HG03280 (cell line): Measurements from ENCODE around the gene IGSF9B.

Experiments used
- ATAC-seq: cut with Tn5 transposase; IDR thresholded peaks from one replicate; pipeline ENCODE4 v1.9.1; 2021; ENCODE audit warnings: mild to moderate bottlenecking, moderate library complexity; ENCODE audit not compliant: unreplicated experiment

Gene IGSF9B

DNA sequence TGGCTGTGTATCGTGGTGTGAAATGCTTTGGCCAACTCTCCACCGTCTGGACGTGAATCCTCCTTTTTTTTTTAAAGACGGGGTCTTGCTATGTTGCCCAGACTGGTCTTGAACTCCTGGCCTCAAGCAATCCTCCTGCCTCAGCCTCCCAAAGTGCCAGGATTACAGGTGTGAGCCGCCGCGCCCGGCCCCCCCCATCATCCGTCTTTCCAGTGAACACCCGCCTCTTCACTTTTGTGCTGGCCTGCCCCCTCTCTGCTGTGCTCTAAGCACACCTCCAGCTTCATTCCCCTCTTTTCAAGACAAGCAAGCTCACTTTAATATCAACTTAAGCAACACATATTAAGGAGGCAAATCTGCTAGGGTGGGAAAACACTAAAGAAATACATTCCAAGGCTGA, 35.3 kb downstream of the IGSF9B start:
- ATAC-seq = no peak

DNA sequence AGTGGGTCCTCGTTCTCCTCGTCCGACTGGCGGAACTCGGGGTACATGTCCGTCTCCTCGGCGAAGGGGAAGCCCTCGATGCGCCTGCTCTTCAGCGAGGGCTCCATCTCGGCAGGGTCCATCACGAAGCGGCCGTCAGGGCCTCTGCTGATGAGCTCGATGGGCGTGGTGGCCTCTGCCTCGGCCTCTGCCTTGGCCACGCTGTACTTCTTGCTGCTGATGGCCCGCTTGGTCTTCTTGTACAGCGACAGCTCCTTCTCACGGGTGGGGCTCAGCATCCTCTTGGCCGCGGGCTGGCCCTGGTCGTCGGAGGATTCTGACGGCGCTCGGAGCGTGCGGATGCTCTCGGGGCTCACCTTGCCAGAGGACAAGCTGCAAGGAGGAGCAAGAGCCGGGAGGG, 35.7 kb downstream of the IGSF9B start:
- no peak for ATAC-seq

DNA sequence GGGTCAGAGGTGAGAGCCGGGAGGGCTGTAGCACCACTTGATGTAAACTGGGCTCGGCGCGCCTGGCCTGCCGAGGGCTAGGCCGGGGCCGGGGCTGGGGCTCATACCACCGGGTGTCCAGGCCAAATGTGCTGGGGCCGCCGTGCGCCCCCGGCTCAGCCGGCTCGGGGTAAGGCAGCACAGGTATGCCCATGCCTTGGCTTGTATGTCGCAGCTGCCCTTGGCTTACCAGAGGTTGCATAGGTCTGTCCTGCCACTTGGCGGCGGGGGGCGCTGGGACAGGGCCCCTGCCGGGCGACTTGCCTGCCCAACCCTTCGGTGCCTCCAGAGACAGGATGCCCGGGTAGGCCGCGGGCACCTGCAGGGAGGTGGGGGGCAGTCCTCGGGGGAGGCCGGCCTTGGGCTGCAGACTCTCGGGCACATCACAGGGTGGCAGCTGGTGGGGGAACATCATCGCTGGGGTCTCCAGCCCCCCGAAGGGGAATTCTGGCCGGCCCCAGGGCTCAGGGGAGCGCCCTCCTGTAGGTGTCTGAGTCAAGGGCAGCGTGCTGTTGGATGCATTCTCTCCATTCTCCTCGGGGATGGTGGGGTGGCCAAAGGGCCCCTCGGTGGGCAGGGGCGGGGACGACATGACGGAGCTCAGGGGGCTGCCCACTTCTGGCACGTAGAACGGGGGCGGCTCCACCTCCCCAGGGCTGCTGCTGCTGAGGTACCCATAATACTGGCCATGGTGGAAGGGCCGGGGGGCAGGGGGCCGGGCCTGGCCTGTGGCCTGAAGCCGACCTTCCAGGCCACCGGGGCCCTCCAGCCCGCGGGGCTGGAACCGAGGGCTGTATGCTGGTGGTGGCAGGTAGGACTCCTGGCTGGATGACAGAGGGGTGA, 36.4 kb downstream of the IGSF9B start:
- ATAC-seq = no peak

DNA sequence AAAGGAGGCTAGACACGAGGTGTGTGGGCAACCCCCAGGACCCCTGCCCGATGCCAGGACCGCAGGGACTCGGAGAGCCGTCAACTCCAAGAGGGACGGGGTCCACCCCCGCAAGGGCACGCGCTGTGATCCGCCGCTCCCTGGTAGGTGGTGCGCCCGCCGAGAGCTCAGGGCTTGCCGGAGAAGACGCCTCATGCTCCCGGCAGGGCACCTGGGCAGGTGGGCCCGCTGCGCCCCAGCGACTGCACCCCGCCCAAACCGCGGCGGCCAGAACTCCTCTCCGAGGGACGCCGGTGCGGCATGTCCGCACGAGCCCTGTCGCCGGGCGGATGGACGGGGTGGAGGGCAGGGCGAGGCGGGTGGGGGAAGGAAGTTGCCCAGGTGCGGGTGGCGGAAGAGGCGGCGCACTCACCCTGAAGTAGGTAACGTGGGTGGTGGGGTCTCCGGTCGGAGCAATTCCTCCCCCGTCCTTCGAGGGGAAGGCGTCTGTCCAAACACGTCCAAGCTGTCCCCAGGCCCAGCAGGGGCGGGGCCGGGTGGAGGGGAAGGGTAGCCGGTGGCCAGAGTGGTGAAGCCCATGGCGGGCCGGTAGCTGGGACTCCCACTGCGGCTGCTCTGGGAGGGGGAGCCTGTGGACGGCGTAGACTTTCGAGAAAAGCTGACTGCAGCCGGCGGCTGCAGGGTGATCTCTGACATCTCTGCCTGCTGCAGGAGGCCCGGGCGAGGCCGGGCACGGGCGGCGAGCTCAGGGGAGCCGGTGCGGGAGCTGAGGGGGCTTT, 37.2 kb downstream of the IGSF9B start:
- ATAC-seq = no peak

DNA sequence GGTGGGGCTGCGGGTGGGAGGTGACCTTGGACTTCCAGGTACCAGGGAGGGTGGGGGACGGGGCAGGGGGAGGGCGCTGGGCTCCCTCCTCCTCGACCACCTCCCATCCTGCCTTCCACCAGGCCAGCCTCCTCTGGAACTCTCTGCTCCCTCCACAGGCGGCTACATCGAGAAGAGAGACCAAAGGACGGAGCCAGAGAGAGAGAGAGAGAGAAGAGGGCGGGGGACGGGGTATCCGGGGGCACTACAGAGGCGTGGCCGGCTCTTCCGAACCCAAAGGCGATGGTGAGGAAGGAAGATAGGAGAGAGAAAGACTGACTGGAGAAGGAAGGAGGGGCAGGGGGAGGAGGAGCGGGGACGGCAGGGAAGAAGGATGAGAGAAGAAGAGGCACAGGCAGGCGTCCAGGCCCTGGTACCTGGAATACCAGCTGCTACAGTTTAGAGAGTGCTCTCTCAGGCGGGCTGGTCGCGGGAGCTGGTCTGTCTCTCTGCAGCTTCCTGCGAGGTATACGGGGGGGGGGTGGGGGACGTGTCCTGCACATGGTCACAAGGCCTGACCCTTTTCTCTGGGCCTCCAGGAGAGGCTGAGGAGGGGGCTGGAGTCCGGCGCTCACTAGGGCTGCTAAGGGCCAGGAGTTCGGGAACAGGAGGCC, 38.0 kb downstream of the IGSF9B start:
- no peak for ATAC-seq

DNA sequence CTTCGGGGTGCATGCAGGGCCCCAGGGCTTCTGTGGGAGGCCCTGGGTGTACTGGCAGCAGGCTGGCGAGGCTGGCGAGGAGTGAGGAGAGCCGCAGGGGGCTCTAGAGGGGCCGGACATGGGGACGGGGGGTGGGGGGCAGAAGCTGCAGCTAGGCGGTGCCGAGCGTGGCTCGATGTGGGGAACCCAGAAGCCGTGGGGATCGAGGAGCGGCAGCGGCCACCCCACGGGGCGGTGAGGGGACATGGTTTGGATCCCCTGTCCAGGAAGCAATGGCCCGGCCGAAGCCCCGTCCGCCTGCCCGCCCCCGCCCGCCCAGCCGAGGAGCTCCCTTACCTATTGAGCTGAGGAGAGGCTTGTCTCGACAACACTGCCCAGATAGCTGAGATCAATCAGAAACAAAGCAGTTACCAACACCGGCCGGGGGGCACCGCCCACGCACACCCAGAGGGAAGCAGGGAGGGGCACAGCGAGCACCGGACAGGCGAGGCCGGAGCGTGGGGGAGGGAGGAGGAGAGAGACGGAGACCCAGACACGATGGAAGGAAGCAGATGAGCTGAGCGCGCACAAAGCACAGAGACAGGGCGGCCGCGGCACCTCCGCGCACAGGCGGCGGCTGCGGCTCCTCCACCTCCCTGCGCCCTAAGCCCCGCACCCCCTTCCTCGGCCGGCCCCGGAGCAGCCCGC, 38.7 kb downstream of the IGSF9B start:
- ATAC-seq = no peak

DNA sequence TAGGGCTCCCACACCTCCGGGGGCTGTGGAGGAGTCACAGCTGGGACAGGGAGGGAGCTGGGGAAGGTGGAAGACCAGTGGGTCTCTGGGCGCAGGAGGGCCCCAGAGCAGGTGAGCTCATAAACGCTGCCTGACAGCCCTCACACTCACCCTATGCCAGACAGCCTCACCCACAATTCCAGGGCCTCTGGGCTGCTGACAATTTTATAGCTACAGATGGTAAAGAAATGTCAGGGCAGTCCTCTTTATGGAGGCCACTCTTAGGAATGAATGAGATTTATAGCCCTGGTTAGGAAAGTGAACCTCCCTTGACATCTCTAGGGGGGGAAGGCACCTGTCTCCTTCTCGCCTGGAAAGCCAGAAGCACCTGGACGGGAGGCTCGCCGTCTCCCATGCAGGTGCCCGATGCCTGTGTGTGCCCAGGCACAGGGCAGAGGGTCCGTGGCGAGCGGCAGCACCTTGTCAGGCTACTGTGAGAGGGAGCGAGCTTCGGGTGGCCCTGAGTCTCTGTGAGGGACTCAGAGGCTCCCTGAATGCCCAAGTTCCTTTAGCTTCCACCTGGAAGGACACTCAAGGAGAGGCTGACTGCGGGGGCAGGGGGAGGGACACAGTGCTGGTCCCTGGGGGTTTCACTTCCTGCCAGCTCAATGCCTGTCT, 39.9 kb downstream of the IGSF9B start:
- no peak for ATAC-seq

DNA sequence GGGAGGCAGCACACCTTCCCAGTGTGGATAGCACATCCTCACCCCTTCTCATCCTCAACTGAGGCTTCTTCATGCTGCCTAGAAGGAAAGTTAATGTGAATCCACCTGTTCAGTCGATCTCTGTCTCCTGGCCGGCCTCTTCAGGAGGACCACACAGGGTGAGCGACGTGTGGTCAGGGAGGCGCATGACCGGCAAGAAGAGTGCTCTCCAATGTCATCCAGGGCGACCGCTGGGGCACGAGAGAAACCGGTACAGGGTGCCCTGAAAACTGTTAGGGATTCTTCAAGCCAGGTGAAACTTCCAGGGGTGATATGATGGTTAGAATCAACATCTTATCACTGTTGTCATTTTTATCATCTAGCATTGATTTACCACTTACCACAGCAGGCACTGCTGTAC, 43.0 kb downstream of the IGSF9B start:
- ATAC-seq = no peak

DNA sequence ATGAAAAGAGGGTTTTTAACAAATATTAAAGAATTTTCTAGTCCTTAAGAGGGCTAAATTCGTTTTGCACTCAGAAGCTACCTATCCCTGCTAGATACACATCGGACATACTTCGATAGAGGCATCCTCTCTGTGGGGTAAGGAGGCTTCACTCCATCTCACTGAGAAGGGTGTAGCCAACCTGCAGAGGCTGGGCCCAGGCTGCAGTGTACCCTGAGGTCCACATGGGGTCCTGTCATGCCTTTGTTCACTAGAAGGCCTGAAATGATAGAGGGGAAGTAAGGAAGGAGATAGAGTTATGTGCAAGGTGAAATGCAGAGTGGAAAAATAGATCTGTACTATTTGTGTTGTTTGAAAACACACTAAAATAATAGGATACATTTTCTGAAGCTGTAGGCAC, 45.6 kb downstream of the IGSF9B start:
- no peak for ATAC-seq

DNA sequence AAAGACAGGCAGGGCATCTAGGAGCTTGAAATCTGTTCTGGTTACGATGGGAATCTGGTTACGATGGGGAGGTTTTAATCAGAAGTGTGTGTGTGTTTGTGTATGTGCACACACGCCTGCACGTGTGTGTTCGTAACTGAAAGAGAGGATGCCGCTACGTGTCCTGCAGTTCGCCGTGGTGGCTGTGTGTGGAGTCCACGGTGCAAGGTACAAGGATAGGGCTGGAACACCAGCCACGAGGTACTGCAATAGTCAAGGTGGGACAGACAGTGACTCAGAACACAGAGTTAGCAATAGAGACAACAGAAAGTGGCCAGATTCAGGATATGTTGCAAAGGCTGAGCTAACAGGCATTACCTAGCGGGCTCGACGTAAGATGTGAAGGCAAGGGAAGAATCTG, 46.7 kb downstream of the IGSF9B start:
- no peak for ATAC-seq

DNA sequence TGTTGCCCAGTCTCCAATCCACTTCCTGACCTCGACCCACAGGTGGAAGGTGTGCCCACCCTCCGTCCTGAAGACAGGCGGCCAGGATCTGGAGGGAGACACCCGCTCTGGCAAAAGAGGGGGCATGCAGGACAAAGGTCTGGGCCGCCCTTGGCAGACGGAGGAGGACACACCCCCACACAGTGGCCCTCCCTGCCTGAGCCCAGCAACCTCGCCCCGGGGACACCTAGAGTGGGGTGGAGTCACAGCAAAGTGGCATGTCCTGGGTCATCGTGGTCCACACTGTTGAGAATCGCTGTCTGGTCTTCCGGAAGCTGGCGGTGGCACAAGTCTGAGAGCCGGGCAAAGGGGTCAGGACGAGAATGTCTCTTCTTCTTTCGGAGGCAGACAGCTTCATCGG, 47.9 kb downstream of the IGSF9B start:
- ATAC-seq = no peak

DNA sequence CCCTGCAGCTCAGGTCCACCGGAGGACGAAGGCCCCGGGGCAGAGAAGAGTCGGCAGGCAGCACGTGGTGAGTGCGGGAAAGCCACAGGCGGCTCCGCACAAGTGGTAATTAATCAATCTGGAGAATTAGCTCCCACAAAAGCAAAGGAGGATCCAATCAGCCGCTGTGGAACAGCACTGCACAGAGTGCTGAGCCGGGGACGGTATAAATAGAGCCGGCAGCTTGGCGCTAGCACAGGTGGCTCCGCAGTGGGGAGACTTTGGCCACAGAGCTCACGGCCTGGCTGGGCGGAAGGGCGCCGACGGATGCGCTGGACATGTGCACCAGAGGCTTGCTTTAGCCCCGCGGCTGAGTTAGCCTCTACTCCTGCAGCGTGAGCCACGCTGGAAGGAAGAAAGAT, 48.9 kb downstream of the IGSF9B start:
- no peak for ATAC-seq

DNA sequence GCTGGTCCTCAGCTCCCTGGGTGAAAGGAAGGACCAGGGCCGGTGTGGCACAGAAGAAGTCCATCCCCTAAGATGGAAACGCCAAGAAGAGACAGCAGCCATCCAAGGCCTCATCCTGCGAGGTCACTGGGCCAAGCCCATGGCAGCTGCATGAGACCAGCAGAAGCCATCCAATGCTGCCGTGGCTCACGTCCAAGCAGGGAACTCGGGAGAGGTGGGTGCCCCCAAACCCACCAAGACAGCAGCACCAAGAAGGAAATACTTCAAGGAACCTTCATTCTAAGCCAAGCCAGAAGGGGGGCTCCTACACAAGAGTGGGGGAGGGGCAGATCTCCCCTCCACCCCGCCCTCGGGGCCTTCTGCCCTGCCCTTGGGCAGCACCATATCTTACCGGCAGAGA, 49.6 kb downstream of the IGSF9B start:
- ATAC-seq = no peak

DNA sequence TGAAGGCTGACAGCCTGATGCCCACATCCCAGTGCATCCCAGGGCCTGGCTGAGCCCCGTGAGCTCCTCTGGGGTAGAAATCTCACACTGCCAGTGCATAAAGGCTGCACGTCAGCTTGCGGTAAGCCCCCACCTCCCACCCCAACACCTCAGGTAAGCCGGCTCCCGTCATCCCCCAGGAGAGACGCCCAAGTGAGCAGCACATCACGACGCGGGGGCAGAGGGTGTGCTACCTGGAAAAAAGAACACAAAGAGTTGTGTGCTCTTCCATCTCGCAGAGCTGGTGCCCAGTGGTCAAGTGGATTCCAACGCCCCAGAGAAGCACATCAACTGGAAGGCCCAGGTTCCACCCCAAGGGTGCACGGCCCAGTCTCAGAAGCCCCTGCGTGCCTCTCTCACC, 50.0 kb downstream of the IGSF9B start:
- ATAC-seq = no peak

DNA sequence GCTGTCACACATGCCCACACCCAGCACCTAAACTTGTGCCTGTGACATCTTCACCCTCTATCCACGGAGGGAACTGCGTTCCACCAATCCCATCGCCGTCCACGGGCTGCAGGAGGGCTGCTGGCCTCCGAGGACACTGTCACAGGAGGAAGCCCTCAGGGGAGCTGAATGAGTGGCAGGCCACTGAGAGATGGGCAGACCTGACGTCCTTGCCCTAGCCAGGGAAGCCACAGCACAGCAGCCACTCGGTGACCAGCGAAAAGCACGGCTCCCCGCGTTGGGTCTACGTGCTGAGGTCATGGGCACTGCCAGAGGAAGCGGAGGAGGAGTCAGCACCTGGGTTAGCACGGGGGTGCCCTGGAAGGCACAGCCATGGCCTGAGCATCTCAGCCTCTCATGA, 50.5 kb downstream of the IGSF9B start:
- ATAC-seq = no peak

DNA sequence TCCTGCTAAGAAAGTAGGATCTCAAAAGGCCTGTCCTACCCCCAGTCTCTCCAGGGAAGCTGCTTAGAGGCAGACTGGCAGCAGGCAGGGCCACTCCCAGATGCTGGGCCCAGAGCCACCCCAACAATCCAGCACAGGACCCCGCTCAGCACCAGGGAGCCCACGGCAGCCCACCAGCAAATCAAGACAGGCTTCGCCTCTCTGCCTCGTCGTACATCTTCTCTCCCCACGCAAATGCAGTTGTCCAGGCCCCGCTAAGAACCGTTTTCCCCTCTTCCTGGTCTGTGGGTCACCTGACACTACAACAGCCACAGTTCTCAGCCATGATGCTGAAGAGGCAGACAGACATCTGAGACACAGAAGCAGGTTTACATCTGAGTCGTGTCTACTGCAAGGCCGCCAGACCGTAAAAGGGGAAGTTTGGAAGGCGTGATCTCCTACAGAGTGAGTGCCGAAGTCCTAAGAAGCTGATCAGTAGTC, 51.1 kb downstream of the IGSF9B start:
- ATAC-seq = no peak

DNA sequence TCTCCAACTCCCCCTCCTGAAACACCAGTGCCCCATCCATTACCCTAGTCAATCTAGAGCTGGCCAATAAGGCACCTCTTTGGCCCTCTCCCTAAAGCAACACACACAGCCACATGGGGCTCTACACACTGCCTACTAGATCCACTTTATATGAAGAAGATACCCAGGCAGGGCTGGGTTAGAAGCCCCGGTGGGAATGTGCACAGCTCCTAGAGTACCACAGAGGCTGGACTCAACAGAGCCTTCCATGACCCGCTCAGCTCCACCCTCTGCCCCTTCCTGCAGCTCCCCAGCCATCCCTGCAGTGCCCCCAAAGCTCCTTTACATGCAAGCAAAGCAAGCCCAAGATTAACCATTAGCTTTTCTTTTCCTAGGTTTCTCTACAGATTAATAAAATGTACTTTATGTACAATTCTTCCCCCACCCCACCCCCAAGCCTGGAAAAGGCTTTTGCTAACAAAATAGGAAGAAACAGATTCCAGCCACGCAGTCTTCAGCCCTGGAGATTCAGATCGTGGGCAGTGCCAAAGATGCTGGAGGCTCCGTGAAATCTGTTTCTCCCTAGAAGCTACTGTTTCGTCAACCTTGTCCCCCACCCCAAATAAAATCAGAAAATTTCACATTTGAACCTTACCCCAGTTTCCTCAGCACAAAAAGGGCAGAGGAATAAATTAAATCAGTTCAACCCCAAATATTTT, 51.8 kb downstream of the IGSF9B start:
- ATAC-seq = no peak

DNA sequence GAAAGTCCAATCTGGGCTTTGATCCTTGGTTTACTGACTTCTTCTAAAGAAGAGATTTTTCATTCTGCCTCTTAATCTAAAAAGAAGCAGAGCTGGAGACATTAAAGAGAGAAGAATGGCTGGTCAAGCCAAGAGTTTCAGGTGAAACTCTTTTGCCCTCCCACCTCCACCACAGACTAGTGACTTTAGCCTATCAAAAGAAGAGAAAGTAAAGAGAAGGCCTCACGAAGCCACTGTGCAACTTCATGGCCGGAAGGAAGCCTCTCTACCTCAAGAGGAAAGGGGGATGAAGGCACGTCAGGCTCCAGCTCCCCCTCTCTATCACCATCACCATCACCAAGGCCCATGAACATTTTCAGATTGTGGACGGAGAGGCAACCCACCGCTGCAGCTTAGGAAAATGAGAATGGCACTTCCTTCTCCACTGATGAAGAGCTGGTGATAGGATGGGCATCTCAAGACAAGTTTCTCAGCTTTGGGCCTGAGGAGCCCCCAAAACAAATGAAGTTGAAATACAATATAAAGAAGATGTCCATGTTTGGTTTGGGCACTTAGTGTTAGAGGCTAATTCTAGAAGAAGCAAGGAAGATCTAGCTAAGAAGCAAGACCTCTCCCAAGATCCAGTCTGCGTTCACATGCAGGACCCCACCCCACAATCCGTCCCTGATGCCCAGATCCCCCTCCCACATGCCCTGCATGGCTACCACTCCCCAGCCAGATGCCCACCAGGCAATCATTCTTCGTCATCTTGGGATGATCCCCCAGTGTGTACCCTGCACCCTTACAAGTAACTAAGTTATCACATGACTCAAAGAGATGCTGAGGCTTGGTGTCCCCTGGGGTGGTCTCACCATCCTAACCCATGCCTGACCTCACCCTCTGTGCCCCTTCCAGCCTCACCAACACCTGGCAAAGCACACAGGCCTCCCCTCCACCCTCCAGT, 52.6 kb downstream of the IGSF9B start:
- no peak for ATAC-seq

DNA sequence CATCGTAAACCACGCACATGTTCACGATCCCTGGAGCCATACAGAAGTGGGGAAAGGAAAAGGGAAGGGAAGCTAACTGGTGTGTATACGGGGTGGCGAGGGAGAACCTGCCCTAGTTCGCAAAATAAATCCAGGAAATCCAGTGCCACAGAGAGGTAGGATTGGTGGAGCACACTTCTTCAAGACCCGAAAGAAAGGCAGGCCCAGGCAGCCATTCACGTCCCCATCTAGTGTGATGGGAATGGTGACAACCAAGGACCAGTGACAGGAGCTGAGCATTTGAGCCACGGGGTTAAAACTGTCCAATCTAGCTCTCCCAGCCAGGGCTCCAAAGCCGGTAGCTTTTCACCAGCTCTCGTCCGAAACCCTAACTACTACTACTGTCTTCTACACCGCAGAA, 53.7 kb downstream of the IGSF9B start:
- ATAC-seq = no peak
